GM10266 (cell line): ENCODE results near the gene THOC6.

Experiments
- DNase-seq: peaks from one replicate; pipeline ENCODE4 v3.0.0; 2012; ENCODE audit errors: extremely low spot score
- TF ChIP-seq, protein P1 (sequence below): IDR thresholded peaks from 2 replicates; pipeline ENCODE4 v1.5.1; 2012; ENCODE audit warnings: mild to moderate bottlenecking, low read depth; ENCODE audit not compliant: control insufficient read depth, insufficient read depth; ENCODE audit errors: missing control alignments

THOC6 gene

DNA sequence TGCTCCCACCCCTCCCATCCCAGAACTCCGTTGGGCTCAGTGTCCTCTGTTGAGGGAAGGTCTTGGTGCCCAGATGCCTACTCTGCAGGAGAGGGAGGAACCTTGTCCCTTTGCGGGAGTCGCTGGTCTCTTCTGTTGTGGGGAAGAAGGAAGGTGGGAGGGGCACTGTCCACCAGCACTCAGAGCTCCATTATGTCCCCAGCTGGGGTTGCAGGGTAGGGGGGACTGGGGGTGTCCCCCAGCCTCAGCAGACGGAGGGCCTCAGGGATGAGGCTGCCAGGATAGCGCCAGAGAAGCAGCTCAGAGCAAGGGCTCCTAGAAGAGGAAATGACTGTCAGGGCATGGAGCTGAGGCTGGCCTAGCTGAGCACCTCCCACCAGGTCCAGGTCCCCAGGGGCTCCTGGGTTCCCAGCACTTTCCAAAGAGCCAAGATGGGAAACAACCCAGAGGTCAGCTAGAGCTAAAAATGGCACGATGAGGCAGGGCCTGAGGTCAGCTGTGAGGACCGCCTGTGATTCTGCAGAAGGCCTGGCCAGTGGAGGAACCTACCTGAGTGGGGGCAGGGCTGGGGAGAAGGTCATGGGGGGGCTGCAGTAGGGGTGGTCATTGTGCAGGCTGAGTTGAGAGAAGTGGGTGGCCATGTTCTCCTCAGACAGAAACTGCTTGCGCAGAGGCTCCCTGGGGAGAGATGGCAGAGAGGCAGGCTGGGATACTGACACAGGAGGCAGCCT lies 986 bp upstream of the THOC6 start:
- DNase-seq = no peak

DNA sequence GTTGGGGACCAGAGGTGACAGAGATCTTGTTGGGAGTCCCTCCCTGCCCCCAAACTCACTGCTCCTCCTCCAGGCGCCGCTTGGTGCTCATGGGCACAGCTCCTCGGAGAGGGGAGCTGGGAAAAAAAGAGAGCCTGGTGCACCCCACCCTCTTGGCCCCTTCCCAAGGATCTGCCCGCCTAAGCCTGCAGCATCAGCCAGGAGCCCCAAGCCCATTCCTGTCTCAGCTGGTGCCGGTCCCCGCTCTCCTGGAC lies 493 bp upstream of the THOC6 start:
- TF ChIP-seq, protein P1, sequence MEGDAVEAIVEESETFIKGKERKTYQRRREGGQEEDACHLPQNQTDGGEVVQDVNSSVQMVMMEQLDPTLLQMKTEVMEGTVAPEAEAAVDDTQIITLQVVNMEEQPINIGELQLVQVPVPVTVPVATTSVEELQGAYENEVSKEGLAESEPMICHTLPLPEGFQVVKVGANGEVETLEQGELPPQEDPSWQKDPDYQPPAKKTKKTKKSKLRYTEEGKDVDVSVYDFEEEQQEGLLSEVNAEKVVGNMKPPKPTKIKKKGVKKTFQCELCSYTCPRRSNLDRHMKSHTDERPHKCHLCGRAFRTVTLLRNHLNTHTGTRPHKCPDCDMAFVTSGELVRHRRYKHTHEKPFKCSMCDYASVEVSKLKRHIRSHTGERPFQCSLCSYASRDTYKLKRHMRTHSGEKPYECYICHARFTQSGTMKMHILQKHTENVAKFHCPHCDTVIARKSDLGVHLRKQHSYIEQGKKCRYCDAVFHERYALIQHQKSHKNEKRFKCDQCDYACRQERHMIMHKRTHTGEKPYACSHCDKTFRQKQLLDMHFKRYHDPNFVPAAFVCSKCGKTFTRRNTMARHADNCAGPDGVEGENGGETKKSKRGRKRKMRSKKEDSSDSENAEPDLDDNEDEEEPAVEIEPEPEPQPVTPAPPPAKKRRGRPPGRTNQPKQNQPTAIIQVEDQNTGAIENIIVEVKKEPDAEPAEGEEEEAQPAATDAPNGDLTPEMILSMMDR = no peak
- no peak for DNase-seq

More for the DNA sequence above, 986 bp upstream of the THOC6 start:
- TF ChIP-seq, protein P1 = no peak

DNA sequence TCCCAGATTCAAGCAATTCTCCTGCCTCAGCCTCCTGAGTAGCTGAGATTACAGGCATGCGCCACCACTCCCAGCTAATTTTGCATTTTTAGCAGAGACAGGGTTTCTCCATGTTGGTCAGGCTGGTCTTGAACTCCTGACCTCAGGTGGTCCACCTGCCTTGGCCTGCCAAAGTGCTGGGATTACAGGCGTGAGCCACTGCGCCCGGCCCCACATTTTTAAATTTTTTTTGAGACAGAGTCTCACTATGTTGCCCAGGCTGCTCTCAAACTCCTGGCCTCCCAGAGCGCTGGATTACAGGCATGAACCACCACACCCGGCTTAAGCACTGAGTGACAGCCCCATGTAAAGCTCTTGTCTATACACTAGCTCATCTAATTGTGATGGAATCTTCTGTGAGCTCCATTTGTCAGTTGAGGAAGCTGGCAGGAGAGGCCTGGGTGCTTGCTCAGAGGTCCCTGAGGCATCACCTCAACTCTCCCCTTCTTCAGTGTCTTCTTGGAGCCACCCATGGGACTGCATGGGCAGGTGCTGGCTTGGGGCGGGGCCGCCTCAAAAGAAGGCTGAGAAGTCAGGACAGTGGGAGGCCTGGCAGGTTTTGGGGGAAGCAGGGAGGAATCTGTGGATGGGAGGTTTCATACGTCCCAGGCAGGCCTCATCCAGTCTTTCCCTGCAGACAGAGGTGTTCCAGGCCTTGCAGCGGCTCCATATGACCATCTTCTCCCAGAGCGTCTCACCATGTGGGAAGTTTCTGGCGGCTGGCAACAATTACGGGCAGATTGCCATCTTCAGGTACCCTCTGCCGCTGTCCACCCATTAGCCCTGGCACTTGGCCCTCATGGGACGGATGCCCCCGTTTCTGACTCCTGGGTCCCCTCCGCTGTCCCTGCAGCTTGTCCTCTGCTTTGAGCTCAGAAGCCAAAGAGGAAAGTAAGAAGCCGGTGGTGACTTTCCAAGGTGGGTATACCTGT lies 1.5 kb downstream of the THOC6 start:
- no peak for DNase-seq
- TF ChIP-seq, protein P1 = no peak

DNA sequence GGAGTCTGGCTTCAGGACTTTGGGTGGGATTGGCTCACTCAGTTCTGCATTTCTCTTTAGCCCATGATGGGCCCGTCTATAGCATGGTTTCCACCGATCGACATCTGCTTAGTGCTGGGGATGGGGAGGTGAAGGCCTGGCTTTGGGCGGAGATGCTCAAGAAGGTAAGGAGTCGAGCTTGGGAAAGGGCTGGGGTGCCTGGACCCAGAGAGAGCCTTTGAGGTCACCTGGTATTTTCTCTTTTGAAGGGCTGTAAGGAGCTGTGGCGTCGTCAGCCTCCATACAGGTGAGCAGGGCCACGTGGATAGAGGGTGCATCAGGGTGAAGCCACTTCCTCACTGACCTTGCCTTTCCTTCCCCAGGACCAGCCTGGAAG lies 2.2 kb downstream of the THOC6 start:
- TF ChIP-seq, protein P1 = no peak
- no peak for DNase-seq

DNA sequence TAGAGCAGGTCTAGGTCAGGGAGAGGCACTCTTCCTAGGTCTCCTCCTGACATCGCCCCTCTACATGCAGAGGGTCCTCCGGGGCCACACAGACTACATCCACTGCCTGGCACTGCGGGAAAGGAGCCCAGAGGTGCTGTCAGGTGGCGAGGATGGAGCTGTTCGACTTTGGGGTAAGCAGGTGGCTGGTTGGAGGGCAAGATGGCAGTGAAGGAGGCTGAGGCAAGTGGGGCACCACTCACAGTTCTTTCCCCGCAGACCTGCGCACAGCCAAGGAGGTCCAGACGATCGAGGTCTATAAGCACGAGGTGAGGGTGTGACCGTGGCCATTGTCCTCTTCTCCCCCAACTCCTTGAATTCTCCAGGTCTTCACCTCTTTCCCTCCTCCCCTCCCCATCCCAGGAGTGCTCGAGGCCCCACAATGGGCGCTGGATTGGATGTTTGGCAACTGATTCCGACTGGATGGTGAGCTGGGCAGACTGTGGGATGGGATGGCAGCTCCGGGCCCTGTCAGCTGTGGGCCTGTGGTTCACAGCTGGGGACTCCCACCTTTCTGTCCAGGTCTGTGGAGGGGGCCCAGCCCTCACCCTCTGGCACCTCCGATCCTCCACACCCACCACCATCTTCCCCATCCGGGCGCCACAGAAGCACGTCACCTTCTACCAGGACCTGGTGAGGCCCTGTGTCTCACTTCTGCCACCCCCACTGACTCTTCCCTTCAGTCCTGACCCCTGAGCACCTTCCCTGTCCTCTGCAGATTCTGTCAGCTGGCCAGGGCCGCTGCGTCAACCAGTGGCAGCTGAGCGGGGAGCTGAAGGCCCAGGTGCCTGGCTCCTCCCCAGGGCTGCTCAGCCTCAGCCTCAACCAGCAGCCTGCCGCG lies 3.0 kb downstream of the THOC6 start:
- TF ChIP-seq, protein P1 = no peak

DNA sequence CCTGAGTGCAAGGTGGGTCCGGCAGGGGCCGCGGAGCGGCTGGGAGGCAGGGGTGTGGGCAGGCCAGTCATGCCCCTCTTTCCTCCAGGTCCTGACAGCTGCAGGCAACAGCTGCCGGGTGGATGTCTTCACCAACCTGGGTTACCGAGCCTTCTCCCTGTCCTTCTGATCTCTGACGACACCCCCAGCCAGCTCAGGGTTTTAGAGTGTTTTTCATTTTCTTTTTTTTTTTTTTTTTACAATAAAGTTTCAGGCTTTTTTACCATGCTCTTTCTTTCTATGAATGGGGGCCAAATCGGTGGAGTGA lies 3.6 kb downstream of the THOC6 start:
- TF ChIP-seq, protein P1 = no peak
- DNase-seq = no peak

More for the DNA sequence above, 3.0 kb downstream of the THOC6 start:
- no peak for DNase-seq
